SU-DHL-6 (cell line): ENCODE measurements around the gene AGAP1.

Source experiments
- H2AFZ ChIP-seq: fragments of 200-600 bp; sonication (generic); 2 replicates; pipeline ENCODE4 v1.6.1; 2014; ENCODE audit warnings: low read depth, mild to moderate bottlenecking, moderate library complexity, mixed read lengths, antibody characterized with exemption, low read length; ENCODE audit not compliant: severe bottlenecking
- H3F3A ChIP-seq: fragments of 200-600 bp; shearing (Covaris generic); 2 replicates; pipeline ENCODE4 v1.6.0; 2016; ENCODE audit warnings: antibody characterized with exemption, mild to moderate bottlenecking; ENCODE audit not compliant: insufficient read depth
- H3K27ac ChIP-seq: fragments of 200-600 bp; sonication (generic); 2 replicates; pipeline ENCODE4 v1.5.1; 2016; ENCODE audit warnings: low read depth, mild to moderate bottlenecking, low read length, moderate library complexity, mixed read lengths
- H3K27me3 ChIP-seq: fragments of 200-600 bp; sonication (generic), shearing (Covaris generic); 2 replicates; pipeline ENCODE4 v1.6.0; 2014; ENCODE audit warnings: mild to moderate bottlenecking, low read length
- H3K36me3 ChIP-seq: fragments of 200-600 bp; sonication (generic); 2 replicates; pipeline ENCODE4 v1.6.1; 2014; ENCODE audit warnings: mild to moderate bottlenecking, low read length, mixed read lengths
- H3K4me2 ChIP-seq: fragments of 300-600, 200-600 bp; shearing (Covaris generic), sonication (generic); 2 replicates; pipeline ENCODE4 v1.6.0; 2014; ENCODE audit warnings: low read length, low read depth, mild to moderate bottlenecking; ENCODE audit not compliant: poor library complexity, severe bottlenecking
- H3K4me3 ChIP-seq: fragments of 200-600 bp; sonication (generic); 2 replicates; pipeline ENCODE4 v1.5.1; 2014; ENCODE audit warnings: antibody characterized with exemption, low read length, mild to moderate bottlenecking, mixed read lengths; ENCODE audit not compliant: insufficient read depth, poor library complexity, severe bottlenecking
- H3K79me2 ChIP-seq: fragments of 200-600 bp; sonication (generic); 2 replicates; pipeline ENCODE4 v1.6.1; 2014; ENCODE audit warnings: mild to moderate bottlenecking, low read length, moderate library complexity; ENCODE audit not compliant: insufficient read depth
- H3K9ac ChIP-seq: fragments of 200-600 bp; sonication (generic); 2 replicates; pipeline ENCODE4 v1.7.0; 2014; ENCODE audit warnings: mild to moderate bottlenecking, low read length
- H3K9me2 ChIP-seq: fragments of 200-600 bp; sonication (generic); replicated peaks from 2 replicates; pipeline ENCODE4 v1.6.1; 2014; ENCODE audit warnings: low read length; ENCODE audit not compliant: insufficient read depth
- H3K9me3 ChIP-seq: fragments of 200-600 bp; sonication (generic); 2 replicates; pipeline ENCODE4 v1.6.1; 2014; ENCODE audit warnings: low read length, mixed read lengths; ENCODE audit not compliant: insufficient read depth
- H4K20me1 ChIP-seq: fragments of 200-600 bp; sonication (generic); 2 replicates; pipeline ENCODE4 v1.6.1; 2014; ENCODE audit warnings: low read depth, mild to moderate bottlenecking, antibody characterized with exemption, low read length, moderate library complexity, mixed read lengths
- CTCF ChIP-seq: fragments of 200-600 bp; sonication (generic); IDR thresholded peaks from one replicate; pipeline ENCODE4 v1.5.1; 2017; ENCODE audit warnings: antibody characterized with exemption, mild to moderate bottlenecking, low read length, moderate library complexity; ENCODE audit not compliant: insufficient read depth, poor library complexity, severe bottlenecking
- EZH2phosphoT487 ChIP-seq: fragments of 200-600 bp; sonication (generic), shearing (Covaris generic); conservative IDR thresholded peaks from 2 replicates; pipeline ENCODE4 v1.6.1; 2018; ENCODE audit warnings: mild to moderate bottlenecking, antibody characterized with exemption, low read length, moderate library complexity, mixed read lengths

The AGAP1 gene

GRCh38 chr2:235836491-235836911, 342.7 kb downstream of the AGAP1 start:
- H3K27ac ChIP-seq: no peak overlapping the region
- H2AFZ ChIP-seq: no peak overlapping the region
- no peak overlapping the region for H3K9ac ChIP-seq
- TF ChIP-seq CTCF (no peak), EZH2phosphoT487 (no peak)
- H3K4me2 ChIP-seq: no peak overlapping the region
- no peaks in the 10 kb centered on the region for H3K9me2 ChIP-seq
- no peaks in the 10 kb centered on the region for H3K27me3 ChIP-seq
- H4K20me1 ChIP-seq: no peaks in the 10 kb centered on the region
- no peak overlapping the region for H3K4me3 ChIP-seq
- H3K9me3 ChIP-seq: no peaks in the 10 kb centered on the region
- H3K36me3 ChIP-seq: no peaks in the 10 kb centered on the region
- H3F3A ChIP-seq: no peaks in the 10 kb centered on the region
- no peaks in the 10 kb centered on the region for H3K79me2 ChIP-seq

GRCh38 chr2:235839226-235839625, 345.4 kb downstream of the AGAP1 start:
- Histone ChIP-seq H3K27ac (no peak overlapping the region), H3K36me3 (no peaks in the 10 kb centered on the region), H3K9ac (no peak overlapping the region), H2AFZ (no peak overlapping the region), H3K9me2 (no peaks in the 10 kb centered on the region), H3K27me3 (no peaks in the 10 kb centered on the region), H3F3A (no peaks in the 10 kb centered on the region), H3K4me3 (no peak overlapping the region), H3K4me2 (no peak overlapping the region), H4K20me1 (no peaks in the 10 kb centered on the region), H3K79me2 (no peaks in the 10 kb centered on the region), H3K9me3 (no peaks in the 10 kb centered on the region)
- TF ChIP-seq CTCF (no peak), EZH2phosphoT487 (no peak)

- Histone ChIP-seq H3K79me2 (no peaks in the 10 kb centered on the region), H3K27ac (no peak overlapping the region)
Measured at GRCh38 chr2:235839974-235840373, 346.1 kb downstream of the AGAP1 start.

More at GRCh38 chr2:235839974-235840373, 346.1 kb downstream of the AGAP1 start:
- Histone ChIP-seq H2AFZ (no peak overlapping the region), H3K4me3 (no peak overlapping the region), H3K4me2 (no peak overlapping the region), H3K9me2 (no peaks in the 10 kb centered on the region), H3F3A (no peaks in the 10 kb centered on the region), H3K9ac (no peak overlapping the region), H4K20me1 (no peaks in the 10 kb centered on the region), H3K36me3 (no peaks in the 10 kb centered on the region), H3K27me3 (no peaks in the 10 kb centered on the region), H3K9me3 (no peaks in the 10 kb centered on the region)
- TF ChIP-seq CTCF: no peak
- no peak for TF ChIP-seq EZH2phosphoT487
